Osteocyte (in vitro differentiated cells): ENCODE measurements around the gene TTLL11. TPM values are rescaled to one million over a fixed set of nuclear protein-coding genes. Genes with fewer than 3 reads are reported as not detected.

ENCODE experiments used
- DNase-seq: peaks from one replicate; pipeline ENCODE4 v3.0.0; 2021; ENCODE audit warnings: mixed read lengths; ENCODE audit not compliant: unreplicated experiment; ENCODE audit errors: extremely low spot score
- H3K27ac Mint-ChIP-seq: one replicate; pipeline ENCODE4 v1.8.0; 2021; ENCODE audit warnings: mild to moderate bottlenecking, mixed read lengths; ENCODE audit not compliant: unreplicated experiment
- H3K27me3 Mint-ChIP-seq: one replicate; pipeline ENCODE4 v1.8.0; 2021; ENCODE audit warnings: mixed read lengths; ENCODE audit not compliant: unreplicated experiment
- H3K36me3 Mint-ChIP-seq: one replicate; pipeline ENCODE4 v1.8.0; 2021; ENCODE audit warnings: mixed read lengths; ENCODE audit not compliant: unreplicated experiment
- H3K4me1 Mint-ChIP-seq: one replicate; pipeline ENCODE4 v1.8.0; 2021; ENCODE audit warnings: mixed read lengths; ENCODE audit not compliant: unreplicated experiment
- H3K4me3 Mint-ChIP-seq: one replicate; pipeline ENCODE4 v1.8.0; 2021; ENCODE audit warnings: mild to moderate bottlenecking, moderate library complexity, mixed read lengths; ENCODE audit not compliant: unreplicated experiment
- H3K9me3 Mint-ChIP-seq: one replicate; pipeline ENCODE4 v1.8.0; 2021; ENCODE audit warnings: mixed read lengths; ENCODE audit not compliant: unreplicated experiment
- CTCF ChIP-seq: fragments of 200-600 bp; sonication (generic); IDR thresholded peaks from 2 replicates; pipeline ENCODE4 v1.5.0; 2021; ENCODE audit warnings: antibody characterized with exemption, mild to moderate bottlenecking, moderate library complexity
- total RNA-seq: library from RNA; stranded (reverse); gene quantifications from 2 replicates; pipeline ENCODE4 v1.2.1, GENCODE V29; 2021

Gene TTLL11
- total RNA-seq, 1 donor from 2014 or later = 6.0 TPM

DNA sequence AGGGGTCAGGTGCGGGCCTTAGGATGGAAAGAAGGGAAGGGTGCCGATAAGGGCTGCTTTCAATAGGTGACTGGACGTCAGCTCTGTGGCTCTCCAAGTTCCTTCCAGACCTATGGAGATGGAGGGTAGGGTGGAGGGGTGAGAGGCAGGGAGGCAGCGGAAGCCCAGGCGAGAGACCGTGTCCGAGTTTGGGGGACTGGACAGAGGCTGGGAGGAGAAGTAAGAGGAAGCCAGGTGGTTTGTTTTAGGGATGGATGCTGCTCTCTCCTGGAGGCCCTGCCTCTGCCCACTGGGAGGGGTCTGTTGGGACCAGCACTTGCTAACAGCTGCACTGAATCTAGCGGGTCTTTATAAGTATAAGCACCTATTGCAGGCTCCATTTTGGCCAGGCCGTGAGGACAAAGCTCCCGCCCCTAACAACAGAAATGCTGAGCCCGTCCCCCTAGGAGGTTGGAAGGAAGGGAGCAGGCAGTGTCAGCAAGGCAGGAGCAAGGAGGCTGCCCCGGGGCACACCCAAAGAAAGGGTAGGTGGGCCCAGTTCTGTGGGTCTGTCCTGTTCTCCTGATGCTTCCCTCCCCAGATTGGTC, 274.2 kb downstream of the TTLL11 start:
- TF ChIP-seq CTCF = no peak
- no peak overlapping the region for H3K27ac Mint-ChIP-seq
- peaks cover 2% of the 10 kb centered on the region for H3K36me3 Mint-ChIP-seq
- DNase-seq = no peak
- H3K4me3 Mint-ChIP-seq = no peak overlapping the region
- peaks cover 7% of the 10 kb centered on the region for H3K4me1 Mint-ChIP-seq
- H3K9me3 Mint-ChIP-seq = no peaks in the 10 kb centered on the region
- H3K27me3 Mint-ChIP-seq = peaks cover 4% of the 10 kb centered on the region

GRCh38 chr9:121818016-121818661, 275.0 kb downstream of the TTLL11 start:
- Mint-ChIP-seq H3K4me3 (no peak overlapping the region), H3K9me3 (no peaks in the 10 kb centered on the region), H3K27ac (no peak overlapping the region), H3K36me3 (peaks cover 2% of the 10 kb centered on the region), H3K27me3 (peaks cover 4% of the 10 kb centered on the region), H3K4me1 (peaks cover 7% of the 10 kb centered on the region)
- TF ChIP-seq CTCF = no peak
- no peak for DNase-seq

- Mint-ChIP-seq H3K9me3 (no peaks in the 10 kb centered on the region), H3K4me1 (peaks cover 7% of the 10 kb centered on the region), H3K4me3 (no peak overlapping the region), H3K27me3 (peaks cover 4% of the 10 kb centered on the region), H3K27ac (no peak overlapping the region), H3K36me3 (peaks cover 2% of the 10 kb centered on the region)
- no peak for DNase-seq
- no peak for TF ChIP-seq CTCF
These were observed 275.6 kb downstream of the TTLL11 start for GRCh38 chr9:121817476-121817875.

- peaks cover under 1% of the 10 kb centered on the region for H3K36me3 Mint-ChIP-seq
- no peak for DNase-seq
- no peak overlapping the region for H3K27ac Mint-ChIP-seq
- TF ChIP-seq CTCF = no peak
- H3K27me3 Mint-ChIP-seq = peaks cover 4% of the 10 kb centered on the region
- H3K4me1 Mint-ChIP-seq = peaks cover 7% of the 10 kb centered on the region
- no peaks in the 10 kb centered on the region for H3K9me3 Mint-ChIP-seq
- H3K4me3 Mint-ChIP-seq = no peak overlapping the region
These were observed 276.2 kb downstream of the TTLL11 start for GRCh38 chr9:121816845-121817450.

GRCh38 chr9:121816449-121816817, 276.7 kb downstream of the TTLL11 start:
- Mint-ChIP-seq H3K36me3 (no peaks in the 10 kb centered on the region), H3K4me3 (no peak overlapping the region), H3K27ac (no peak overlapping the region), H3K9me3 (no peaks in the 10 kb centered on the region), H3K27me3 (peaks cover 4% of the 10 kb centered on the region), H3K4me1 (peaks cover 7% of the 10 kb centered on the region)
- DNase-seq = no peak
- no peak for TF ChIP-seq CTCF
